Caco-2 (cell line): Measurements from ENCODE around the gene RGS10. TPM values are rescaled to one million over a fixed set of nuclear protein-coding genes. Genes with fewer than 3 reads are reported as not detected.

Experiments
- BruUV-seq: library from RNA; stranded (reverse); fragments of 400-500 nt; replicated peaks from 2 replicates; lab custom pipeline; 2021; lab: Mats Ljungman, UMichigan
- CTCF ChIA-PET: fragments of 300-600 bp; sonication (Branson Sonifier 250); formaldehyde crosslinking; loops from one replicate; lab custom pipeline; 2022; ENCODE audit warnings: antibody characterized with exemption; lab: Charles Lee
- POLR2A ChIA-PET: fragments of 300-600 bp; sonication (Branson Sonifier 250); formaldehyde crosslinking; loops from one replicate; lab custom pipeline; 2022; ENCODE audit warnings: antibody characterized with exemption; lab: Charles Lee
- DNase-seq, 2 experiments: peaks; one replicate each; pipeline versions ENCODE4 v3.0.0 to v3.0.0-alpha.2; 2020 to 2022
- H3K27me3 ChIP-seq: replicated peaks from 2 replicates; pipeline ENCODE4 v1.6.0; 2011; ENCODE audit warnings: low read length; ENCODE audit not compliant: control insufficient read depth, insufficient read depth
- H3K36me3 ChIP-seq: 2 replicates; pipeline ENCODE4 v1.5.1; 2011; ENCODE audit warnings: low read length; ENCODE audit not compliant: control insufficient read depth, insufficient read depth
- H3K4me1 ChIP-seq: fragments of 250-450 bp; sonication (Bioruptor Pico); 2 replicates; pipeline ENCODE4 v1.5.1; 2020; ENCODE audit warnings: mild to moderate bottlenecking
- H3K4me3 ChIP-seq: 2 replicates; pipeline ENCODE4 v1.5.1; 2011; ENCODE audit warnings: low read depth, mild to moderate bottlenecking, control low read depth, low read length
- H3K9me3 ChIP-seq: fragments of 250-450 bp; sonication (Bioruptor Pico); 2 replicates; pipeline ENCODE4 v1.5.1; 2020; ENCODE audit warnings: mild to moderate bottlenecking, moderate library complexity
- H3K27ac Mint-ChIP-seq: one replicate; pipeline ENCODE4 v1.8.0; 2022; ENCODE audit warnings: mixed read lengths; ENCODE audit not compliant: unreplicated experiment
- H3K27me3 Mint-ChIP-seq: one replicate; pipeline ENCODE4 v1.8.0; 2022; ENCODE audit warnings: mixed read lengths; ENCODE audit not compliant: insufficient read depth, unreplicated experiment
- H3K36me3 Mint-ChIP-seq: one replicate; pipeline ENCODE4 v1.8.0; 2022; ENCODE audit warnings: mild to moderate bottlenecking, mixed read lengths; ENCODE audit not compliant: insufficient read depth, unreplicated experiment
- H3K4me1 Mint-ChIP-seq: one replicate; pipeline ENCODE4 v1.8.0; 2022; ENCODE audit warnings: low read depth, mixed read lengths; ENCODE audit not compliant: unreplicated experiment
- H3K4me3 Mint-ChIP-seq: one replicate; pipeline ENCODE4 v1.8.0; 2022; ENCODE audit warnings: mild to moderate bottlenecking, moderate library complexity, mixed read lengths; ENCODE audit not compliant: unreplicated experiment
- H3K9me3 Mint-ChIP-seq: one replicate; pipeline ENCODE4 v1.8.0; 2022; ENCODE audit warnings: mixed read lengths; ENCODE audit not compliant: unreplicated experiment
- CTCF ChIP-seq, 2 experiments: fragments of 200-600 bp in 1 of 2; IDR thresholded peaks; 1 replicate in 1 of 2; 2 replicates in 1 of 2; pipeline versions ENCODE4 v1.5.1 to v1.8.0; 2011 to 2022; ENCODE audit warnings: antibody characterized with exemption in 1 of 2, control low read depth in 1 of 2, inconsistent platforms in 1 of 2, low read depth in 1 of 2, low read length in 1 of 2, mild to moderate bottlenecking in 1 of 2, moderate library complexity in 1 of 2; ENCODE audit not compliant: insufficient read depth in 1 of 2, severe bottlenecking in 1 of 2, unreplicated experiment in 1 of 2
- intact Hi-C: fragments of 100-400 bp; cut with micrococcal nuclease; formaldehyde crosslinking; loops from one replicate; pipeline ENCODE4 v1.10.0; 2022; ENCODE audit not compliant: unreplicated experiment
- total RNA-seq: library from RNA; stranded (reverse); gene quantifications from 2 replicates; pipeline ENCODE4 v1.2.3, GENCODE V29; 2022

RGS10 gene
- total RNA-seq, 1 experiment from 2014 or later, result 23.2 TPM

DNA sequence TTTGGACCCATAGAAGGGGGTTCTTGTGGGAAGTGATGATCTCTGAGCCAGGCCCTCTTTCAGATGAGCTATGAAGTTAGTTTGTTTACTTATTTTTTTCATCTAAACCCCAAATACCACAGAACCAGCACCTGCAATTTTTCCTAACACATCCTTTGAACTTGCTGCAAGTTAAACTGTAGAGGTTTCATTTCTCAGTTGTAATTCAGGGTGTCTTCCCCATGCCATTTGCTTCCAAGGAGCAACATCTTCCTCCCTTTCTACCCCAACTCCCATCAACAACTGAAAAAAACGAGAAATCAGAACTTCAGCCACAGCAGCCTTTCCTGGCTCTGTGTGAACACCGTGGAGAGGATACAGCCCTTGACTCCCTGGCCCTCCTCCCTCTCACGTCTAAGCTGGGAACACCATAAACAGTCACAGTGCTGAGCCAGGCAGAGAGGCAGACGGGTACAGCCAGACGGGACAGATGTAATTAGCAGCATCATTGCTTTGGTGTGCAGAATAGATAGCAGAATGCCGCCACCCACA, 63.6 kb downstream of the RGS10 start:
- H3K4me1 ChIP-seq, result no peaks in the 10 kb centered on the region
- Mint-ChIP-seq H3K9me3 (no peaks in the 10 kb centered on the region), H3K4me1 (peaks cover 6% of the 10 kb centered on the region), H3K27me3 (peaks cover 16% of the 10 kb centered on the region), H3K27ac (no peak overlapping the region), H3K36me3 (no peaks in the 10 kb centered on the region), H3K4me3 (no peak overlapping the region)
- no peaks in the 10 kb centered on the region for H3K27me3 ChIP-seq
- H3K36me3 ChIP-seq, result no peaks in the 10 kb centered on the region
- no peak for TF ChIP-seq CTCF (IDR thresholded peaks at IDR 0.05; ENCODE audit: insufficient read depth in 1 of 2, low read depth in 1 of 2, low read length in 1 of 2, severe bottlenecking in 1 of 2, unreplicated experiment in 1 of 2)
- no peak overlapping the region for H3K4me3 ChIP-seq
- BruUV-seq, result no TSS peak
- POLR2A ChIA-PET, result no interaction called here
- no peak for DNase-seq
- intact Hi-C loops, result no loop called here
- CTCF ChIA-PET, result no interaction called here
- no peaks in the 10 kb centered on the region for H3K9me3 ChIP-seq

DNA sequence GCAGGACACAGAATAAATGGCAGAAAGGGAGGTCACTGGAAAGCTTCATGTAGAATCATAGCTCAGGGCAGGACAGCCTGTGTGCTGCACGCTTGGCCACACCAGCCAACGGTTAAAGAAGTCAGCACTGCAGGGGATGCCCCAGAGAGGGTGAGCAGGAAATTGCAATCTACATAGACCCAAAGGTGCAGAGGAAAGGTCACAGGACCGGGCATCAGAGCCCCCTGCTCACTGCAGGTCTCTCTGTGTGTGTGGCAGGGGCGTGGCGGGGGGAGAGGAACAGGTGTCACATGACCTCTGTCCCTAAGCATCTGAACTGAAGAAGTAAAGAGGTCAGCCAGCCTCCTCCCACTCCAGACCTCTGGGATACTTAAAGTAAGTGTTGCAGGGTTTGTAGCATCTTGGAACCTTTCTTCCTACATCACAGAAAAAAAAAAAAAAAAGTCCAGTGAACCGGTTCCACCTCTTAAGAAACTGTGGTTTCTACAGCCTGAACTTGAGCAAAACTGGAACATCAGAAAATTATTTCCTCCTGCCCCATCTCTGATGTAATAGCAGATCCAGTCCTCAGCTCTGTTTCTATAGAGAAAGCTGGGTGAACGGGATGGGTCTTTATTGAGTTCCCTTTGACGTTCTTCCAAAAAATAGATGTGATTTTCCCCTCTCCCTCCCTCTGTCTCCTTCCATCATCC, 64.3 kb downstream of the RGS10 start:
- H3K4me3 ChIP-seq, result no peak overlapping the region
- no peaks in the 10 kb centered on the region for H3K27me3 ChIP-seq
- H3K4me3 Mint-ChIP-seq, result no peak overlapping the region
- no peak for TF ChIP-seq CTCF (IDR thresholded peaks at IDR 0.05; ENCODE audit: insufficient read depth in 1 of 2, low read depth in 1 of 2, low read length in 1 of 2, severe bottlenecking in 1 of 2, unreplicated experiment in 1 of 2)
- DNase-seq, result no peak
- peaks cover 6% of the 10 kb centered on the region for H3K4me1 Mint-ChIP-seq
- H3K27ac Mint-ChIP-seq, result no peak overlapping the region
- no TSS peak for BruUV-seq
- H3K27me3 Mint-ChIP-seq, result peaks cover 16% of the 10 kb centered on the region
- no peaks in the 10 kb centered on the region for H3K4me1 ChIP-seq
- ChIA-PET POLR2A (no interaction called here), CTCF (no interaction called here)
- no peaks in the 10 kb centered on the region for H3K36me3 ChIP-seq
- no peaks in the 10 kb centered on the region for H3K9me3 ChIP-seq
- no peaks in the 10 kb centered on the region for H3K36me3 Mint-ChIP-seq
- no peaks in the 10 kb centered on the region for H3K9me3 Mint-ChIP-seq
- intact Hi-C loops, result no loop called here

- TF ChIP-seq CTCF (IDR thresholded peaks at IDR 0.05; ENCODE audit: insufficient read depth in 1 of 2, low read depth in 1 of 2, low read length in 1 of 2, severe bottlenecking in 1 of 2, unreplicated experiment in 1 of 2), result no peak
- CTCF ChIA-PET, result no interaction called here
- Mint-ChIP-seq H3K27me3 (peaks cover 16% of the 10 kb centered on the region), H3K9me3 (no peaks in the 10 kb centered on the region), H3K36me3 (no peaks in the 10 kb centered on the region), H3K4me1 (peaks cover 6% of the 10 kb centered on the region), H3K27ac (no peak overlapping the region), H3K4me3 (no peak overlapping the region)
- H3K9me3 ChIP-seq, result no peaks in the 10 kb centered on the region
- no peak overlapping the region for H3K4me3 ChIP-seq
- no peaks in the 10 kb centered on the region for H3K27me3 ChIP-seq
- no TSS peak for BruUV-seq
- POLR2A ChIA-PET, result no interaction called here
- H3K4me1 ChIP-seq, result no peaks in the 10 kb centered on the region
- intact Hi-C loops, result no loop called here
- no peaks in the 10 kb centered on the region for H3K36me3 ChIP-seq
- no peak for DNase-seq
These were observed 65.1 kb downstream of the RGS10 start for GRCh38 chr10:119477444-119477843.
